ENCODE measurements around the gene GPR162.

The GPR162 gene

GRCh38 chr12:6825398-6826124 is 3.9 kb downstream of the GPR162 start:
- H3K4me3 ChIP-seq: no peak overlapping the region
- peak; percentile 77 to 89 for DNase-seq
- H3K36me3 ChIP-seq: peaks cover 0 to 6% (median 0%) of the 10 kb centered on the region in 3 donors
- peaks cover 0 to 43% of the 10 kb centered on the region in 2 donors for H3K27me3 ChIP-seq
- no peaks in the 10 kb centered on the region for H3K9me3 ChIP-seq
- intact Hi-C loops (cut with DNase I; ENCODE audit: low total_unique reads): loop anchor here (5.0 kb wide), 1 partner anchor 73 kb away; the partner anchor contains the start of gene MLF2
- peaks cover 0 to 54% (median 44%) of the 10 kb centered on the region in 4 donors for H3K4me1 ChIP-seq
- H3K27ac ChIP-seq: no peak overlapping the region
- peak; percentile 86 to 90 for TF ChIP-seq CTCF (IDR thresholded peaks at IDR 0.05)

GRCh38 chr12:6826125-6826733 is 4.6 kb downstream of the GPR162 start:
- Histone ChIP-seq H3K4me3 (no peak overlapping the region), H3K9me3 (no peaks in the 10 kb centered on the region), H3K36me3 (peaks cover 0 to 13% (median 3%) of the 10 kb centered on the region in 3 donors), H3K27ac (no peak overlapping the region), H3K4me1 (peaks cover 0 to 53% (median 42%) of the 10 kb centered on the region in 4 donors), H3K27me3 (peaks cover 0 to 38% of the 10 kb centered on the region in 2 donors)
- intact Hi-C loops (cut with DNase I; ENCODE audit: low total_unique reads): loop anchor here (5.0 kb wide), 1 partner anchor 74 kb away; the partner anchor contains the start of gene MLF2
- DNase-seq: no peak
- TF ChIP-seq CTCF (IDR thresholded peaks at IDR 0.05): no peak

- Histone ChIP-seq H3K27ac (peak overlapping the region; percentile 41 to 87), H3K9me3 (no peaks in the 10 kb centered on the region), H3K36me3 (peaks cover 0 to 19% (median 4%) of the 10 kb centered on the region in 3 donors), H3K27me3 (peaks cover 0 to 32% of the 10 kb centered on the region in 2 donors), H3K4me1 (peaks cover 0 to 46% (median 36%) of the 10 kb centered on the region in 4 donors), H3K4me3 (no peak overlapping the region)
- no peak for DNase-seq
- intact Hi-C loops (cut with DNase I; ENCODE audit: low total_unique reads): loop anchor here (5.0 kb wide), 1 partner anchor 75 kb away; the partner anchor contains the start of gene MLF2
- no peak for TF ChIP-seq CTCF (IDR thresholded peaks at IDR 0.05)
Observed at GRCh38 chr12:6826734-6827436, 5.3 kb downstream of the GPR162 start.

DNA sequence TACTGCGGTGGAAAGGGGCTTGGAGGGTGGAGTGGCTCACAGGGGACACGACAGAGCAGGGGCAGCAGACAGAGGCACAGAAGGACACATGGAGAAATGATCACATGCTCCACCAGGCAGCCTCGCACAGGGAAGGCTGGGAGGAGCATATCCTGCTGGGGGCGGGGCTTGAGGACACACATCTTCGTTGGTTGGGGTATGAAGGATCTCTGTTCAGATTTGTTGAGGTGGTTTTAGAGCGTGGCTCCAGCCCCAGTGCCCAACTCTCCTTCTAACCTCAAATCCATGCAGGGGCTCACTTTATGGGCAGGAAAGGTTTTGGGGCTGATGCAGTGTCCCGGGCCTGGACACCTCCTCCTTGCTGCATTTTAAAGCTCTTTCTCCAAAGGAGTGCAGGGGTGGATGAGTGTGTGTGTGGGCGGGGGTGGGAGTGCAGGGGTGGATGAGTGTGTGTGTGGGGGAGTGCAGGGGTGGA is 5.9 kb downstream of the GPR162 start:
- Histone ChIP-seq H3K27ac (peak overlapping the region; percentile 87 to 91), H3K9me3 (no peaks in the 10 kb centered on the region), H3K4me1 (peaks cover 0 to 41% (median 32%) of the 10 kb centered on the region in 4 donors), H3K36me3 (peaks cover 0 to 25% (median 4%) of the 10 kb centered on the region in 3 donors), H3K27me3 (peaks cover 0 to 26% of the 10 kb centered on the region in 2 donors), H3K4me3 (peak overlapping the region; percentile 64 to 89)
- intact Hi-C loops (cut with DNase I; ENCODE audit: low total_unique reads): loop anchor here (5.0 kb wide), 1 partner anchor 75 kb away; the partner anchor contains the start of gene MLF2
- no peak for TF ChIP-seq CTCF (IDR thresholded peaks at IDR 0.05)
- peak; percentile 93 to 94 for DNase-seq
